D721Med (cell line): ENCODE measurements around the gene SSPN.

Experiments used
- DNase-seq: peaks from one replicate; pipeline ENCODE4 v3.0.0; 2011; ENCODE audit warnings: low spot score; ENCODE audit not compliant: insufficient read length
- FAIRE-seq: peaks from 2 replicates; lab custom pipeline; 2011; peaks lifted over from hg19 to GRCh38; lab: Jason Lieb, UNC
- TF ChIP-seq, protein P1 (sequence below): IDR thresholded peaks from 2 replicates; pipeline ENCODE4 v1.5.1; 2012; ENCODE audit warnings: mild to moderate bottlenecking, control low read depth; ENCODE audit not compliant: insufficient read depth; ENCODE audit errors: missing control alignments

SSPN gene

DNA sequence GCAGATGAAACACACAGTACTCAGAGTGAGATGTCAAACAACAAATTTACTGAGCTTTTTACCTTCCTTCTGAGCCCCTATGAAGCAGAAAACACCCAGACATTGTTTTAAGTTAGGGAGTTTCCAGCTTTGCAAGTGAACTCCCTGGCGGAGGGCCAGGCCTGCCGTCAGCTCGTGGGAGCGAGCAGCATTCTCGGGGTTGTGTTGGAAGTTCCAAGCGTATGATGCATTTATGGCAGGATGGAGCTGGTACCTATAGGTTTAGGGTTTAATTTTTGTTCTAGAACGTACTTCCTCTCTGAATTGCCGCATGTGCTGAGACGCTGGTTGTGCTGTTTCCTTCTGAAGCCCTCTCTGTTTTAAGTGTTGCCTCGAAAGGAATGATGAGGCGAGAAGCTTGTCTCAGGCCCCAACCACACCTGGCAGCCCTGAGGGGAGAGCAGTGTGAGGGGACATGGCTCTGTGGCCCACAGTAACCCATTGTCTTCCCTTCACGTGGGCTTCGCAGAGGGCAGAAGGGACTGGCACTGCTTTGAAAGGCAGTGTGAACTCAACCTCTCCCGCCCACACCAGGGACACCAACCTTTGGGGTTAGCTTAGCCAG is 76.6 kb downstream of the SSPN start:
- TF ChIP-seq, protein P1, sequence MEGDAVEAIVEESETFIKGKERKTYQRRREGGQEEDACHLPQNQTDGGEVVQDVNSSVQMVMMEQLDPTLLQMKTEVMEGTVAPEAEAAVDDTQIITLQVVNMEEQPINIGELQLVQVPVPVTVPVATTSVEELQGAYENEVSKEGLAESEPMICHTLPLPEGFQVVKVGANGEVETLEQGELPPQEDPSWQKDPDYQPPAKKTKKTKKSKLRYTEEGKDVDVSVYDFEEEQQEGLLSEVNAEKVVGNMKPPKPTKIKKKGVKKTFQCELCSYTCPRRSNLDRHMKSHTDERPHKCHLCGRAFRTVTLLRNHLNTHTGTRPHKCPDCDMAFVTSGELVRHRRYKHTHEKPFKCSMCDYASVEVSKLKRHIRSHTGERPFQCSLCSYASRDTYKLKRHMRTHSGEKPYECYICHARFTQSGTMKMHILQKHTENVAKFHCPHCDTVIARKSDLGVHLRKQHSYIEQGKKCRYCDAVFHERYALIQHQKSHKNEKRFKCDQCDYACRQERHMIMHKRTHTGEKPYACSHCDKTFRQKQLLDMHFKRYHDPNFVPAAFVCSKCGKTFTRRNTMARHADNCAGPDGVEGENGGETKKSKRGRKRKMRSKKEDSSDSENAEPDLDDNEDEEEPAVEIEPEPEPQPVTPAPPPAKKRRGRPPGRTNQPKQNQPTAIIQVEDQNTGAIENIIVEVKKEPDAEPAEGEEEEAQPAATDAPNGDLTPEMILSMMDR = no peak
- no peak for DNase-seq
- no peak for FAIRE-seq

DNA sequence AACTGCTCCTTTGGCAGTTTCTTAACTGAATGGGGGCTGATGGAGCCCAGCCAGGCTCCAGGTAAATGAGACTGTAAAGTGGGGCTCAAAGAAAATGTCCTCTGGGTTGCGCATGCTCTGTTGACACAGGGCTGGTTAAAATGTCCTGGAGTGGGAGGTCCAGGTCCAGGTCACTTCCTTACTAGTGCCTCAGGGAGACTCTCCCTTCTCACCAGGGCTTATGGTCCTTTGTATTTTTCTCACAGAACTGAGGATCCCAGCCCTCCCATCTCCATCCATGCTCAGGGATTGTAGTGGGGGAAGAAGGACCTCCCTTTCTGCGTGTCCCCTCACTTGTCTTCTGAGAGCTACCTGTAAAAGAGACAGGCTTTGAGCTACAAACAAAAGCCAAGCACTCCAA is 77.5 kb downstream of the SSPN start:
- FAIRE-seq (no peak), DNase-seq (no peak)
- TF ChIP-seq, protein P1 = no peak

DNA sequence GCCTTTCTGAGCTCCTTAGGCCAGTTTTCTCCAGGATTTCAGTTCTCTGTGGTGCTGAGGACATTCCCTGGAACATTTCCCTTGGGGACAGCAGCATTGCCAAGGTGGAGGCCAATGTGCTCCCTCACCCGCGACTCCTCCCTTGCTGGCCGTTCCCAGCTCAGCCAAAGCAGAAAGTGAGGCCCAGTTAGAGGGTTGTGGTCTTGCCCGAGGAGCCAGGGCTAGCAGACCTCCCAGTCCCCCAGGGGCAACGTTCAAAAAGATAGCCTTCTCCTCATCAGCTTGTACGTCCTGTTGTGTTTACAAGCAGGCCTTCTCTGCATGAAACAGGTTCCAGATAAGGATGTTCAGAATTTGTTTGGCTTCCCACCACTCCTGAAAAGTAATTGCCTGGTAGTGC is 78.4 kb downstream of the SSPN start:
- TF ChIP-seq, protein P1 = no peak
- DNase-seq (no peak), FAIRE-seq (no peak)

DNA sequence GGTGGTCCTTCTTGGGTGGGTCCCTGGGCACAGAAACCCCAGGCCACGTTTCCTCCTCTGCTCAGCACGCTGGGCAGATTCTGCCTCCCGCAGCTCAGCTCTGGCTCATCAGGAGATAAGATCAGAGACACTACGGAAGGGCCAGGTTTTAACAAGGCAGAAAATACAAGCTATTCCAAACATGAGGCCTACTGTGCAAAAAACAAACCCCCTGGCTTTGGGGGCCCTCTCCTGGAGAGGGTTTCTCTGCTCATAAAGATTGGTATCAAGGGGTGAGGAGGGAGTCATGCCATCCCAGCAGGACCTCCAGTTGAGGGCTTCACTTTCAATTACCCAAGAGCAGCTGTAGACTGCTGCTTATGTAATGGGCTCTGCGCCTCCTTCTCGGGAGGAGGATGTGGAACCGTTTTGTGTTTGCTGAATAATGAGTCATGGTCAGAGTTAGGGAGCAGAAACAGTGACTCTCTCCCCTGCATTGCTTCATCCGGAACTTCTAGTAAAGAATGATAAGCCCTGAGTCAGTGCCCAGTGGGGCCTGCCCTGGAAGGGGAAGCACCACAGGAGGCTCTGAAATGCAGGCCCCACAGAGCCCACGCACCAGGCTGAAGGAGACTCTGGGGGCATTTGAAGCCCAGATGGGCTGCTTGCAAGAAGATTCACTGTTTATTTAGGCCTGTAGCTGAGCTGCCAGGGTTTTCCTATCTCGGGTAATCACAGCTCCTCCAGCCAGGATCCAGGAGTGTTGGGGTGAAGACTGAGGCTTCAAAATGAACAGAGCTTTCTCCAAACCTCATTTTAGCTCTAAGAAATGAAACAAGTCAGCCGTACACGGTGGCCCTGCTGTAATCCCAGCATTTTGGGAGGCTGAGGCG is 79.3 kb downstream of the SSPN start:
- FAIRE-seq = no peak
- TF ChIP-seq, protein P1 = no peak
- no peak for DNase-seq

DNA sequence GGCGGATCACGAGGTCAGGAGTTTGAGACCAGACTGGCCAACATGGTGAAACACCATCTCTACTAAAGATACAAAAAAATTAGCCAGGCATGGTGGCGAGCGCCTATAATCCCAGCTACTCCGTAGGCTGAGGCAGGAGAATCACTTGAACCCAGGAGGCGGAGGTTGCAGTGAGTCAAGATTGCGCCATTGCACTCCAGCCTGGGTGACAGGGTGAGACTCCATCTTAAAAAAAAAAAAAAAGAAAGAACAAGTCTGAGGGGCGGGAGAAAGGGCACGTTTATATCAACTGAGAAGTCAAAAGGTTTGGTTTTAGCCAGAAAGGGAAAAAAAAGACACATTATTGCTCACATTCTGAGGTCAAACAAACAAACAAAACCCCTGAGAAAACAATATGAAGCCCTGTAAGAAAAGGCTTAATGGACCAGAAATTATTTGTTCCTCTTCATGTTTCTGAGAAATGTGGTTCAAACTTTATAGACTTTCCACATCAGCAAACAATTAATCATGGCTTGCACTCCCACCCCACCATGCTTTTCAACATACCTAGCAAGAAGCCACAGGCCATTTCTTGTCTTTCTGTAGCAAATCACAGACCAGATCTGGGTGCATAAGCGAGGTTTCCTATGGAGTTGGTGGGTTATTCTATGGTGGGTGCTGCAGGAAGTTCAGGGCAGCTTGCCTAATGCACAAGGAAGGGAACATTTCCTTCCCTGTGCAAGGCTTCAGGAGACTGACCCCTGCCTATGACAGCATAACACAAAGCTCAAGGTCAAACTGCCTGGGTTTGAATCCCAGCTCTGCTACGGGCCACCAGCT is 80.1 kb downstream of the SSPN start:
- FAIRE-seq (no peak), DNase-seq (no peak)
- TF ChIP-seq, protein P1 = no peak

DNA sequence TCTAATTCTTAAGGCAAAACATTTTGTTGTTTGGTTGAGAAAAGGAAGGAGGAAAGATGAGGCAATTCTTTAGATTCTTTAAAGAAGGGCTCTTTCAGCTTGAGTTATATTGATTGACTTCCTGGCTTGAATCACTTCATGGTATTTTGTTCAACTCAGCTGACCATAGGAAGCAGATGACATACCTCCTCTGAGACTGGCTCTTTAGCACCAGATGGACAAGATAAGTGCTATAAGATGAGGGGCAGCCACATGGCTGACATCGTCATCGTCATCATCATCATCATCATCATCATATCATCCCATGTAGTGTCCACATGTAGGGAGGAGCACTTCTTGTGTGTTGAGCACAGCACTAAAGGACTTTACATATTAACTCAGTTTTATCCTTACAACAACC is 81.3 kb downstream of the SSPN start:
- TF ChIP-seq, protein P1 = no peak
- DNase-seq (no peak), FAIRE-seq (no peak)
